GM19372 (cell line): ENCODE data around the gene EPS8L1.

Source experiments
- ATAC-seq: cut with Tn5 transposase; IDR thresholded peaks from one replicate; pipeline ENCODE4 v1.9.1; 2021; ENCODE audit warnings: mild to moderate bottlenecking, low read depth, moderate library complexity; ENCODE audit not compliant: unreplicated experiment

EPS8L1 gene

GRCh38 chr19:55112777-55113569, 37.3 kb downstream of the EPS8L1 start:
- no peak for ATAC-seq

DNA sequence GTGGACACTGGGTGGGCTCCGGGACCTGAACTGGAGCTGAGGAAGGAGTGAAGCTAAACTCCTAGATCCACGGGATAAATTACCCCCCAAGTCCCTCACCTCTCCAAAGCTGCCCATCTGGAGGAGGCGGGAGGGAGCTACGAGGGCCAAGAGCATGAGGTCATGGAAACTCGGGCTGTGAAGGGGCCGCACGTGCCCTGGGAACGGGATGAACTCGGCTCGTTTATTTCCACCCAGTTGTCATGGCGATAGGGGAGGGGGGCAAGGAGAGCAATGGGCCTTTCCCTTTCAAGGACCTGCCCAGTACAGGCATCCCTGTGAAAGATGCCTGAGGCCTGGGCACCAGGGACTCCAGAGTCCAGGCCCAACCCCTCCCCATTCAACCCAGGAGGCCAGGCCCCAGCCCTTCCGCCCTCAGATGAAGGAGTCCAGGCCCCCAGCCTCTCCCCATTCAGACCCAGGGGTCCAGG, 37.9 kb downstream of the EPS8L1 start:
- no peak for ATAC-seq

- ATAC-seq, result no peak
Measured at GRCh38 chr19:55114566-55115145, 39.0 kb downstream of the EPS8L1 start.

DNA sequence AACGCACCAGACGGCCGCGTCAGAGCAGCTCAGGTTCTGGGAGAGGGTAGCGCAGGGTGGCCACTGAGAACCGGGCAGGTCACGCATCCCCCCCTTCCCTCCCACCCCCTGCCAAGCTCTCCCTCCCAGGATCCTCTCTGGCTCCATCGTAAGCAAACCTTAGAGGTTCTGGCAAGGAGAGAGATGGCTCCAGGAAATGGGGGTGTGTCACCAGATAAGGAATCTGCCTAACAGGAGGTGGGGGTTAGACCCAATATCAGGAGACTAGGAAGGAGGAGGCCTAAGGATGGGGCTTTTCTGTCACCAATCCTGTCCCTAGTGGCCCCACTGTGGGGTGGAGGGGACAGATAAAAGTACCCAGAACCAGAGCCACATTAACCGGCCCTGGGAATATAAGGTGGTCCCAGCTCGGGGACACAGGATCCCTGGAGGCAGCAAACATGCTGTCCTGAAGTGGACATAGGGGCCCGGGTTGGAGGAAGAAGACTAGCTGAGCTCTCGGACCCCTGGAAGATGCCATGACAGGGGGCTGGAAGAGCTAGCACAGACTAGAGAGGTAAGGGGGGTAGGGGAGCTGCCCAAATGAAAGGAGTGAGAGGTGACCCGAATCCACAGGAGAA, 39.9 kb downstream of the EPS8L1 start:
- ATAC-seq, result no peak

DNA sequence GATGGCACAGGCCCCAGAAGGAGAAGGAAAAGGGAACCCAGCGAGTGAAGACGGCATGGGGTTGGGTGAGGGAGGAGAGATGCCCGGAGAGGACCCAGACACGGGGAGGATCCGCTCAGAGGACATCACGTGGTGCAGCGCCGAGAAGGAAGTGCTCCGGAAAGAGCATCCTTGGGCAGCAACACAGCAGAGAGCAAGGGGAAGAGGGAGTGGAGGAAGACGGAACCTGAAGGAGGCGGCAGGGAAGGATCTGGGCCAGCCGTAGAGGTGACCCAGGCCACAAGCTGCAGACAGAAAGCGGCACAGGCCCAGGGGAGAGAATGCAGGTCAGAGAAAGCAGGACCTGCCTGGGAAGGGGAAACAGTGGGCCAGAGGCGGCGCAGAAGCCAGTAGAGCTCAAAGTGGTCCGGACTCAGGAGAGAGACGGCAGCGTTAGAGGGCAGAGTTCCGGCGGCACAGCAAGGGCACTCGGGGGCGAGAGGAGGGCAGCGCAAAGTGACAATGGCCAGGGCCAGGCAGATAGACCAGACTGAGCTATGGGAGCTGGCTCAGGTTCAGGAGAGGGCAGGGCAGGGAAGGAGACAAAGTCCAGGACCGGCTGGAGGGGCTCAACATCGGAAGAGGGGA, 40.7 kb downstream of the EPS8L1 start:
- no peak for ATAC-seq

- no peak for ATAC-seq
Measured at GRCh38 chr19:55116859-55117662, 41.4 kb downstream of the EPS8L1 start, which contains the start of gene PPP1R12C. Gene PPP1R12C (minus strand): TSS chr19:55117637. CDS start chr19:55117543, 94 bp downstream.

DNA sequence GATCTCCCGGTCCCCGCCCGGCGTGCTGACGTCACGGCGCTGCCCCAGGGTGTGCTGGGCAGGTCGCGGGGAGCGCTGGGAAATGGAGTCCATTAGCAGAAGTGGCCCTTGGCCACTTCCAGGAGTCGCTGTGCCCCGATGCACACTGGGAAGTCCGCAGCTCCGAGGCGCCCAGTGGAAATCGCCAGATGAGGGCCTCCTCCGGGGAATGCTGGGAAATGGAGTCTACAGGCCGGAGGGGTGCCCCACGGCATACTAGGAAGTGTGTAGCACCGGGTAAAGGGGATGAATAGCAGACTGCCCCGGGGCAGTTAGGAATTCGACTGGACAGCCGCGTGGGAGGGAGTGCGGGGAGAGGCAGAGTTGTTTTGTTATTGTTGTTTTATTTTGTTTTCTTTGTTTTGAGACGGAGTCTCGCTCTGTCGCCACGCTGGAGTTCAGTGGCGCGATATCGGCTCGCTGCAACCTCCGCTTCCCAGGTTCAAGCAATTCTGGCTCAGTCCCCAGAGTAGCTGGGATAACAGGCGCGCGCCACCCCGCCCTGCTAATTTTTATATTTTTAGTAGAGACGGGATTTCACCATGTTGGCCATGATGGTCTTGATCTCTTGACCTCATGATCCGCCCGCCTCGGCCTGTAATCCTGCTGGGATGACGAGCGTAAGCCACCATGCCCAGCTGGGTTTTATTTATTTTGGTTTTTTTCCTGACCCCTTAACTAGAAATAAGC, 42.2 kb downstream of the EPS8L1 start:
- ATAC-seq, result peak; percentile 91

- no peak for ATAC-seq
Measured at GRCh38 chr19:55118401-55118991, 42.8 kb downstream of the EPS8L1 start.

GRCh38 chr19:55119053-55119452, 43.4 kb downstream of the EPS8L1 start:
- no peak for ATAC-seq

DNA sequence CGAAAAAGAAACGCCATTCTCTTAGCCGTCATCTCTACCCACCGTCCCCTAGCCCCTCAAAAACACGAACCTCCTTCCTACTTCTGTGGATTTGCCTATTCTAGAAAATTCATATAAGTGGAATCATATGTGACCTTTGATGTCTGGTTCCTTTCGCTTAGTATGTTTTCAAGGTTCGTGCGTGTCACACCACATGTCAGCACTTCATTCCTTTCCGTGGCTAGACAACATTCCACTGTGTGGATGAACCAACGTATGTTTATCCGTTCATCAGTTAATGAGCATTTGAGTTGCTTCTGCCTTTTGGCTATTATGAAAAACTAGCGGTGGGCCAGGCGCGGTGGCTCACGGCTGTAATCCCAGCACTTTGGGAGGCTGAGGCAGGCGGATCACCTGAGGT, 55.8 kb downstream of the EPS8L1 start:
- no peak for ATAC-seq

DNA sequence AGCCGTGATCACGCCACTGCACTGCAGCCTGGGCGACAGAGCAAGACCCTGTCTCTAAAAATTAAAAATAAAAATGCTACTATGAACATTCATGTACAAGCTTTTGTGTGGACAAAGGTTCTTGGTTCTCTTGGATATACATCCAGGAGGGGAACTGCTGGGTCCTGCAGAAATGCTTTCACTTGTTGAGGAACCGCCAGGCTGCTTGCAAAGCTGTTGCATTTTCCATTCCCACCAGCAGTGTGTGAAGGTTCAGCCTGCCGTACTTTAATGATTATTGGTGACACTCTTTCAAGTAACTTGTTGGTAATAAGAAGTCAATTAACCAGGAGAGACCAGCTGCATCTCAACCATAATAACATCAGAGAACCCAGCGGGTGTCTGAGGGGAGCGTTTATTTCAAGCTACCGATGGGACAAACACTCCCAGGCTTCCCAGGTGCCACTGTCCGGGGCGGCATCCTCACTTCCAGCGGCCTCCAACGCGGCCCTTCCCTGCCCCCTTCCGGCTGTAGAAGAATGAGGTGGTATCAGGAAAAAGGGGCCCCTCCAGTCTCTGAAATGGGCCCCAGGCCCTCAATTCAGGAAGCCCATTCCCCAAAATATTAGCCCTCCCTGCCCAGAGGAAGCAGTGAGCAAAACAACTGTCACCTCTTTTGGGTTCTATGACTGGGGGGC, 56.9 kb downstream of the EPS8L1 start:
- no peak for ATAC-seq

DNA sequence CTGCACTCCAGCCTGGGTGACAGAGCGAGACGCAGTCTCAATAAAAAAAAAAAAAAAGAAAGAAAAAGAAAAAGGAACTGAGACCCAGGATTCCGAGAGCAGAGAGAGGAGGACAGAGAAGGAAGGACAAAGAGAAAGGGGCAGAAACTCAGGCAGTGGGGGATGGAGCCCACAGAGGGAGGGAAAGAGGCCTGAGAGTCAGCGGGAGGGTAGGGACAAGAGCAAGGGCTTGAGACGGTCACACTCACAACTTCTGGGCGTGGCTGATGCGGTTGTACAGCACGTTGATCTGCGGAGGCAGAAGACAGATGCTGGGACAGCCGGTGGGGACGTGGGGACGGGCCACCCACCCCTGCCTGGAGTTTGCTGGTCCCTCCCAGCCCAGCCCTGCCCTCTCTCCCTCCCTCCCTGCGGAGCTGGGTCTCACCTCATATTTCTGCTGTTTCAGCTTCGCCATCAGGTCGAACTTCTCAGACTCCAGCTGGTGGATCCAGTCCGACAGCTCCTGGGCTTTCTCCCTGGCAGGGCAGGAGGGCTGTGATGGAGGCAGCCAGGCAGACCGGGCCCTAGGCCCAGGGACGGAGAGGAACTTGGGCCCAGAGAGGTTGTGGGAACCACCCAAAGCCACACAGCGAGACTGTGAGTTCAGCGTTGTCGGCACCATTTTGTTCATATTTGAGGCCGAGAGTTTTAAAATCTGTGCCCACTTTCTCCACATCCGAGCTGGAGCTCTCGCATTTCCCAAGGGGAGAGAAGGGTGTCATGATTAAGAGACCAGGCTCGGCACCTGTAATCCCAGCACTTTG, 58.2 kb downstream of the EPS8L1 start:
- no peak for ATAC-seq

DNA sequence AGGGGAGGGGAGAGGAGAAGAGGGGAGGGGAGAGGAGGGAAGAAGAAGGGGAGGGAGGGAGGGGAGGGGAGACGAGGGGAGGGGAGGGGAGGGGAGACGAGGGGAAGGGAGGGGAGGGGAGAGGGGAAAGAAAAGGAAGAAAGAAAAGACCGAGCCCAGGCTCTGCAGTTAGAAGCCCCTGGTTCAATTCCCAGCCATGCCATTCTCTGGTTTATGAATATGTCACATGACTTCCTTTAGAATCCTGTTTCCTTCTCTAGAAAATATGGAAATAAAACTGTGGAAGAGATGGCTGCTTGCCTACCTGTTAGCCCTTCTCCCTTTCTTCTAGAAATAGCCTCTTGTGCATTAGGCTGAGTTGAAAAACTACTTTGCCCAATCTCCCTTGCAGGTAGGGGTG, 59.1 kb downstream of the EPS8L1 start:
- no peak for ATAC-seq

GRCh38 chr19:55136399-55137102, 60.9 kb downstream of the EPS8L1 start:
- no peak for ATAC-seq
